Left hindlimb (tissue), 1 donor: Measurements from ENCODE around the gene BMP2K.
"Not testable (repeated sequence)": the region's sequence is repeated elsewhere in the genome, so short reads cannot be mapped to it uniquely, and the experiment has no call there.

ENCODE experiments used
- DNase-seq: peaks from one replicate; pipeline ENCODE4 v3.0.0-alpha.2; 2018

Gene BMP2K

GRCh38 chr4:78765432-78766006, 10.6 kb upstream of the BMP2K start:
- DNase-seq, result no peak

GRCh38 chr4:78766026-78766425, 10.1 kb upstream of the BMP2K start:
- no peak for DNase-seq

DNA sequence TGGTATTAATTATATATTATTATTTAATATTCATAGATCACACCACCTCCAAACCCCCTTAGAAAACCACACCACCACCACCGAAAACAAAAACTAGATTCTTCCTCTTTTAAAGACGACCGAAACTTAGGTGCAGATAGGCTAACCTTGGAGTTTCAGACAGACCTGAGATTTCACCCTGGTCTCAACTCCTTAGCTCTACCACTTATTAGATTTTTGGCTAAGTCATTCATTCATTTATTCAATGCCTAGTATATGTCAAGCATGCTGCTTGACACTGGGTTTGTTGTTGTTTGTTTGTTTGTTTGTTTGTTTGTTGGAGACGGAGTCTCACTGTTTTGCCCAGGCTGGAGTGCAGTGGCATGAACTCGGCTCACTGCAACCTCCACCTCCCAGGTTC, 9.5 kb upstream of the BMP2K start:
- no peak for DNase-seq

- DNase-seq, result no peak
Measured at GRCh38 chr4:78767350-78767749, 8.8 kb upstream of the BMP2K start.

DNA sequence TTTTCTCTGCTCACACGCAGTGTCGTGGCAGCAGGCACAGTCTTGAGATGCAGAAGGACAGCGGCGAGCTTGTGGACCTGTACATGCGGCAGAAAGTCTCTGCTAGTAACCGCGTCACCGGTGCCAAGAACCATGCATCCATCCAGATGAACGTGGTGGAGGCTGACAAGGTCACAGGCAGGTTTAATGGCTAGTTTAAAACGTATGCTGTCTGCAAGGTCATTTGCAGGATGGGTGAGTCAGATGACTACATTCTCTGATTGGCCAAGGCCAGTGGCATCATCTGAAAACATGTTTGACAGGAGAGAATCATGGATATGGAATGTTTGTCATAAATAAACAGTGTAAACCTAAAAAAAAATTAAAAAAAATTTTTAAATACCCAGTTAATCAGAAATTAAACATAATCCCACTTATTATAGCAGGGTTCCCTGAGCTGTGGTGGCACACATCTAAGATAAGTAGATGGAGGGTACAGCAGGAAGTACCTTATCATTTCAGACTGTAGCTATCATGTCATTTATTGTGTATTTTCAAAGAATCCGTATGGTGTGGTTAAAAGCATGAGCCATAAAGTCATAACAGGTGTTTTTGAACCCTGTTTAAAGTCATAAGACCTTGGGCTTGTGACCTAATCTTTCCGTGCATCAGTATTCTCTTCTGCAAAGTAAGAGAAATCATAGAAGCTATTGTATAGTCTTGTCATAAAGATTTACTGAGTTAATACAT, 7.5 kb upstream of the BMP2K start:
- no peak for DNase-seq

- DNase-seq, result no peak
Measured at GRCh38 chr4:78770091-78770642, 6.0 kb upstream of the BMP2K start.

DNA sequence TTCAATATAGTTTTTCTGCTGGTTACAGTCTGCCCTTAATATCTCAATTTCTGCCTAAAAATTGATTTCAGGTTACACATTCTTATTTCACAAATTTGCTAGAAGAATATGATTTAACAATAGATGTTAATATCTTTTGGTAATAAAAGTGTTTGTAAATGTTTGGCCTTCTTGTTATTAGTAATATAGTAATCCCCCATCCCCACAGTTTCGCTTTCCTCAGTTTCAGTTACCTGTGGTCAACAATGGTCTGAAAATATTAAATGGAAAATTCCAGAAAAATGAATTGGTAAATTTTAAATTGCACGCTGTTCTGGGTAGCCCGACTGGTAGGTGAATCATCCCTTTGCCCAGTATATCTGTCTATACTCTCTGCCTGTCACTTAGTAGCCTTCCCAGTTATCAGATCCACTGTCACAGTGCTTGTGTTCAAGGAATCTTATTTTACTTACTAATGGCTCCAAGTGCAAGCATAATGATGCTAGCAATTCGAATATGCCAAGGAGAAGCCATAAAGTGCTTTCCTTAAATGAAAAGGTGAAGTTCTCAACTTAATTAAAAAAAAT, 3.5 kb upstream of the BMP2K start:
- no peak for DNase-seq

- DNase-seq, result no peak
Measured at GRCh38 chr4:78774417-78774816, 1.7 kb upstream of the BMP2K start.

DNA sequence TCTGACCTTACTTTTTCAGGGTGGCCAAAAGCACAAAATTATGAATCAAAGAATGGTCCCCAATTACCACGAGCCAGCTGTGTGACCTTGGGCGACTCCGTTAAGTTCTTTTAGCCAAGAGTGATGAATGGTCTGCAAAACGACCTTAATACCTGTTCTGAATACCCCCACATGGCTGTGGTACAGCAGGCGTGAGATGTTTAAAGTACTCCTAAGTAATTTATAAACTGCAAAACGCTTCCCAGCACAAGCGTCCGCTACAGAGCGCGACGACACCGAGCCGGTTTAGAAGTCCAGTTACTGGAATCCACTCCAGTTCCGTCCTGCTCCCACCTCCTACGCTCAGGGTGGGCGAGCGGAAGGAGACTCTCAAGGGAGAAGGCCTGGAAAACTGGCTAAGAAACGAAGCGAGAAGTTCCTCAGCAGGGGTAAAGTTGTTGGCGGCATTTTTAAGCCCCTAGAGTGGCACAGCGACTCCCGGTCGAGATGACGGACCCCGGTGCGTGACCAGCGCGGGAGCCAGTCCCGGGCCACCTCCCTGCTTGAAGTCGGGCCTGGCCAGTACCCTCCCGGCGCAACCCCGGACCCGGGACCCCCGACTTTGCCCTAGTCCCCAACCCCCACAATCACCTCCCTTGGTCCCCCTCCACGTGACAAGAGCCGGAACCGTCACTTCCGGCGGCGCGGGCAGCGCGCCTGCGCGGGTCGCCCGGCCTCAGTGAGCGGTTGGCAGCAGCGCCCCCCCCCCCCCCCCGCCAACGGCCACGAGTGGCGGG, 659 bp upstream of the BMP2K start:
- peak; percentile 94 for DNase-seq

DNA sequence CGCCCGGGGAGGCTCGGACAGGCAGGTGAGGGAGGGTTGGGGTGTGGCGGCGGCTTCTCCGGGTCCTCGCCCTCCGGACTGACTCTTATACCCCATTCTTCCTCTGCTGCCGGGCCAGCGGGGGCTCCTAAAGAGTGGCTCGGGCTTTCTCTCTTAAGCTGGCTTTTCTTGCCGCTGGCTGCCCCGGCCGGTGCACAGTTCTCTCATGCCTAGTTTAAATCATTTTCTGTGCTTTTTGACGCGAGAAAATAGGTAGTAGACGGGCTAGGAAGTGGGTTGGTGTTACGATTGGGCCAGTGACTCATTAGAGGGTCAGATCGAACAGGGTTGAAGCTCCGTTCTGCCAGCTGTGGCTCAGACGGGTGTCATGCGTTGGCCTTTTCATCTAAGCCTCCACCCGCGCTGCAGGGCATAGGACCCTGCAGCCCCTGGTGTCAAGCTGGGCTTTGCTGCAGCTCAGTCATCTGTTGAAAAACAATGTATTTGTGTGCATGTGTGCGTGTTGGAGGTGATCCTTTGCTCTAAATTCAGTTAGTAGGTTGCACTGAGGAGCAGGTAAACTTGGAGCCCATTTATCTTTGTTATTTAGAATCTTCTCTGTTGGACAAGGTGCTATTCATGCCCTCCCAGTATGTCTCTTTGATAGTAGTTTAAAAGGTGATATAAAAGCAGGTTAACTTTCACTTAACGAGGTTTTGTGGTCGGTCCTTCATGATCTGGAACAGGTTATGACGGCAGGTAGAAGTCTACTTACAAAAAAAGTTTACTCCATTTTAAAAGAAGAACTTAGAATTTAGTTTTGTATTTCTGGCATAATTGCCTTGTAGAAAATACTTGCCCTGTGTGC, 802 bp downstream of the BMP2K start:
- DNase-seq, result peak; percentile 42

- no peak for DNase-seq
Measured at GRCh38 chr4:78777576-78777940, 1.4 kb downstream of the BMP2K start.

- no peak for DNase-seq
Measured at GRCh38 chr4:78778530-78778929, 2.4 kb downstream of the BMP2K start.

- DNase-seq, result no peak
Measured at GRCh38 chr4:78779280-78779679, 3.1 kb downstream of the BMP2K start.

GRCh38 chr4:78780093-78780492, 3.9 kb downstream of the BMP2K start:
- no peak for DNase-seq

GRCh38 chr4:78781139-78781538, 5.0 kb downstream of the BMP2K start:
- DNase-seq, result no peak

GRCh38 chr4:78781924-78782323, 5.8 kb downstream of the BMP2K start:
- DNase-seq, result no peak

GRCh38 chr4:78784236-78784865, 8.2 kb downstream of the BMP2K start:
- no peak for DNase-seq

DNA sequence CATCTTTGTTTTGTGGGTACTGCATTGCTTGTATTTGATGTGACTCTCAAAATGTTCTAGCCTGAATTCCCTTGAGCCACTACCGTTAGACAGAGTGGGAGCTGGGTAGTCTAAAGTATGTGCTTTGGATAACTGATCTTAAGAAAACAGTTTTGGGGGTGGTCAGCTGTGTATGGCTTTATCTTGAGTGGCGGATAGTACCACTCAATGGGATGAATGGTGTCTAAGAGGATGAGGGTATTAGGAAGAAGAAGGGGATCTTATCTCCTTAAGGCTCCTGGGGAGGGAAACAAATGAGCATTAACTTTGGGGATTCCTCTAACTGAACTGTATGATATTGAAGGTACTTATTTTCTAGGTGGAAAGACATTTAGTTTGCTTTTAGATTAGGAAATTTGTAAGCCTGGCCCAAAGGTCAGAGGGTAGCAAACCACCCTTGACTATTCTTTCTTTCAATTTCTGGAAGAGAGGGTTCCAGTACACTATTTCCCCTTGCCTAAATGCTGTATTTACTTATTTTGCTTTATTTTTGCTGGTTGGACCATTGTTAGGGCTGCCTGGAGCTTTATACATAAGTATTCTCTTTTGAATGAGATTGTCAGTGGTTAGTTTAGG, 11.3 kb downstream of the BMP2K start:
- DNase-seq, result no peak

- DNase-seq, result no peak
Measured at GRCh38 chr4:78788007-78788889, 12.1 kb downstream of the BMP2K start.

DNA sequence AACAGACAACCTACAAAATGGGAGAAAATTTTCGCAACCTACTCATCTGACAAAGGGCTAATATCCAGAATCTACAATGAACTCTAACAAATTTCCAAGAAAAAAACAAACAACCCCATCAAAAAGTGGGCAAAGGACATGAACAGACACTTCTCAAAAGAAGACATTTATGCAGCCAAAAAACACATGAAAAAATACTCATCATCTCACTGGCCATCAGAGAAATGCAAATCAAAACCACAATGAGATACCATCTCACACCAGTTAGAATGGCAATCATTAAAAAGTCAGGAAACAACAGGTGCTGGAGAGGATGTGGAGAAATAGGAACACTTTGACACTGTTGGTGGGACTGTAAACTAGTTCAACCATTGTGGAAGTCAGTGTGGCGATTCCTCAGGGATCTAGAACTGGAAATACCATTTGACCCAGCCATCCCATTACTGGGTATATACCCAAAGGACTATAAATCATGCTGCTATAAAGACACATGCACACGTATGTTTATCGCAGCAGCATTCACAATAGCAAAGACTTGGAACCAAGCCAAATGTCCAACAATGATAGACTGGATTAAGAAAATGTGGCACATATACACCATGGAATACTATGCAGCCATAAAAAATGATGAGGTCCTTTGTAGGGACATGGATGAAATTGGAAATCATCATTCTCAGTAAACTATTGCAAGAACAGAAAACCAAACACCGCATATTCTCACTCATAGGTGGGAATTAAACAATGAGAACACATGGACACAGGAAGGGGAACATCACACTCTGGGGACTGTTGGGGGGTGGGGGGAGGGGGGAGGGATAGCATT, 19.7 kb downstream of the BMP2K start:
- not testable (repeated sequence) for DNase-seq
